DND-41 (cell line): ENCODE results near the gene POC1A.

ENCODE experiments used
- ATAC-seq: fragments of 200-7000 bp; cut with Tn5 transposase; 3 replicates; pipeline ENCODE4 v1.9.1; 2021; ENCODE audit warnings: low read depth; ENCODE audit not compliant: insufficient read depth
- DNase-seq: peaks from one replicate; pipeline ENCODE4 v3.0.0-alpha.2; 2020
- H2AFZ ChIP-seq: 2 replicates; pipeline ENCODE4 v1.6.0; 2012; ENCODE audit warnings: low read depth, low read length
- H3K27ac ChIP-seq: 2 replicates; pipeline ENCODE4 v1.5.1; 2012; ENCODE audit warnings: low read length, inconsistent platforms
- H3K27me3 ChIP-seq: fragments of 200-600 bp; sonication (generic); 2 replicates; pipeline ENCODE4 v1.6.0; 2012; ENCODE audit warnings: low read length, mild to moderate bottlenecking, inconsistent platforms; ENCODE audit not compliant: insufficient read depth, poor library complexity
- H3K36me3 ChIP-seq: 2 replicates; pipeline ENCODE4 v1.5.1; 2012; ENCODE audit warnings: low read length, inconsistent platforms; ENCODE audit not compliant: insufficient read depth
- H3K4me1 ChIP-seq: 2 replicates; pipeline ENCODE4 v1.5.1; 2012; ENCODE audit warnings: mild to moderate bottlenecking, low read length; ENCODE audit not compliant: insufficient read depth
- H3K4me2 ChIP-seq: 2 replicates; pipeline ENCODE4 v1.6.0; 2012; ENCODE audit warnings: mild to moderate bottlenecking, moderate library complexity, low read length, inconsistent platforms; ENCODE audit not compliant: insufficient read depth
- H3K4me3 ChIP-seq, 2 experiments: fragments of 200-600 bp in 1 of 2; shearing (Covaris generic) in 1 of 2; 2 replicates each; pipeline ENCODE4 v1.5.1; 2012 to 2016; ENCODE audit warnings: inconsistent platforms in 2 of 2, low read length in 2 of 2, mild to moderate bottlenecking in 2 of 2, low read depth in 1 of 2, moderate library complexity in 1 of 2
- H3K79me2 ChIP-seq: 2 replicates; pipeline ENCODE4 v1.6.0; 2012; ENCODE audit warnings: low read length, inconsistent platforms; ENCODE audit not compliant: insufficient read depth
- H3K9ac ChIP-seq: 2 replicates; pipeline ENCODE4 v1.6.0; 2012; ENCODE audit warnings: low read depth, mild to moderate bottlenecking, inconsistent platforms, low read length, moderate library complexity
- H3K9me3 ChIP-seq: 2 replicates; pipeline ENCODE4 v1.5.1; 2012; ENCODE audit warnings: low read length, moderate library complexity, mild to moderate bottlenecking, inconsistent platforms; ENCODE audit not compliant: insufficient read depth, severe bottlenecking
- H4K20me1 ChIP-seq: 2 replicates; pipeline ENCODE4 v1.6.0; 2012; ENCODE audit warnings: low read length; ENCODE audit not compliant: insufficient read depth
- CTCF ChIP-seq: IDR thresholded peaks from 2 replicates; pipeline ENCODE4 v1.5.1; 2012; ENCODE audit warnings: borderline replicate concordance, low read length, moderate library complexity, mild to moderate bottlenecking; ENCODE audit not compliant: poor library complexity, severe bottlenecking; ENCODE audit errors: extremely low read depth
- EZH2 ChIP-seq: IDR thresholded peaks from 3 replicates; pipeline ENCODE4 v1.6.1; 2012; ENCODE audit warnings: borderline replicate concordance, low read depth, mild to moderate bottlenecking, moderate library complexity, low read length, inconsistent platforms; ENCODE audit not compliant: severe bottlenecking

POC1A gene

GRCh38 chr3:52176951-52177700 is 22.9 kb upstream of the POC1A start:
- H3K27me3 ChIP-seq = no peaks in the 10 kb centered on the region
- no peak overlapping the region for H3K9ac ChIP-seq
- no peak overlapping the region for H3K27ac ChIP-seq
- H4K20me1 ChIP-seq = no peaks in the 10 kb centered on the region; the same call in 1 of the 2 replicates
- H3K4me1 ChIP-seq = no peaks in the 10 kb centered on the region
- H2AFZ ChIP-seq = no peak overlapping the region
- TF ChIP-seq CTCF = no peak
- no peak for TF ChIP-seq EZH2
- no peak overlapping the region for H3K4me2 ChIP-seq
- ATAC-seq (no peak), DNase-seq (no peak)
- H3K36me3 ChIP-seq = no peaks in the 10 kb centered on the region
- H3K79me2 ChIP-seq = no peaks in the 10 kb centered on the region
- no peak overlapping the region for H3K4me3 ChIP-seq
- no peaks in the 10 kb centered on the region for H3K9me3 ChIP-seq

GRCh38 chr3:52176180-52176752 is 22.0 kb upstream of the POC1A start:
- no peak for TF ChIP-seq CTCF
- no peak for TF ChIP-seq EZH2

GRCh38 chr3:52175416-52176179 is 21.4 kb upstream of the POC1A start:
- ATAC-seq (no peak), DNase-seq (no peak)
- Histone ChIP-seq H3K79me2 (no peaks in the 10 kb centered on the region), H3K4me1 (no peaks in the 10 kb centered on the region), H3K9ac (no peak overlapping the region), H3K36me3 (no peaks in the 10 kb centered on the region), H4K20me1 (no peaks in the 10 kb centered on the region; the same call in 1 of the 2 replicates), H3K4me2 (no peak overlapping the region), H3K27ac (no peak overlapping the region), H3K4me3 (no peak overlapping the region), H2AFZ (no peak overlapping the region), H3K27me3 (no peaks in the 10 kb centered on the region), H3K9me3 (no peaks in the 10 kb centered on the region)
- no peak for TF ChIP-seq CTCF
- TF ChIP-seq EZH2 = no peak

More at GRCh38 chr3:52176180-52176752, 22.0 kb upstream of the POC1A start:
- H3K27me3 ChIP-seq = no peaks in the 10 kb centered on the region
- no peak overlapping the region for H2AFZ ChIP-seq
- no peak overlapping the region for H3K27ac ChIP-seq
- H3K4me3 ChIP-seq = no peak overlapping the region
- no peaks in the 10 kb centered on the region for H3K9me3 ChIP-seq
- ATAC-seq = no peak
- H3K4me2 ChIP-seq = no peak overlapping the region
- no peak for DNase-seq
- no peaks in the 10 kb centered on the region for H3K36me3 ChIP-seq
- no peaks in the 10 kb centered on the region for H3K79me2 ChIP-seq
- H4K20me1 ChIP-seq = no peaks in the 10 kb centered on the region; the same call in 1 of the 2 replicates
- no peak overlapping the region for H3K9ac ChIP-seq
- no peaks in the 10 kb centered on the region for H3K4me1 ChIP-seq
